ENCODE measurements around the gene ZRANB3. TPM values are rescaled to one million over a fixed set of nuclear protein-coding genes. Genes with fewer than 3 reads are reported as not detected.

Gene ZRANB3
- polyA plus RNA-seq, 1 donor (not counting 4 experiments of a cell fraction or from before 2014, with no cell fraction given): 10.6 TPM

DNA sequence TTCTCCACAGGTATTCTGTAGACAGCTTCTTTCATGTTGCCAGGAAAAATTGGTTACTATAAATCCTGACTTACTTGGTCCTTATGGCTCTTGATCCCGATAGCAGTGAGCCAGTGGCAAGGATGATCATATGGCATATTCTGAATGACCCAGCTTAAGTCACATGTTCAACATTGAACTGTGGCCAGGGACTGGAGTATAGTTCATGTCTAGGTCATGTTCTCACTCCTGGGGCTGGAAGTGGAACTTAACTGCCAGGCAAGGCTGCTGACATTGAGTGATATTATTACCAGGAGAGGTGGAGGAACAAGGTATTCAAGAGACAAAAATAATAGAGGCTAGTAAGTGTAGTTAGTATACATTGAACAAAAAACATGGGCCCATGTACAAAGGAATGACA lies 26.5 kb upstream of the ZRANB3 start:
- Histone ChIP-seq H3K4me3 (ENCODE audit: control insufficient read depth in 2 of 3, extremely low read depth in 1 of 3, insufficient read depth in 2 of 3, low read depth in 1 of 3, low read length in 3 of 3) (no peak overlapping the region), H3K36me3 (ENCODE audit: control insufficient read depth in 2 of 2, extremely low read depth in 1 of 2, insufficient read depth in 2 of 2, low read length in 2 of 2) (no peaks in the 10 kb centered on the region), H3K9ac (ENCODE audit: control insufficient read depth, extremely low read depth, insufficient read depth, low read length) (no peak overlapping the region), H3K9me3 (ENCODE audit: control insufficient read depth, low read depth, low read length) (no peaks in the 10 kb centered on the region), H3K79me2 (ENCODE audit: control insufficient read depth, insufficient read depth, low read length) (peaks cover 39% of the 10 kb centered on the region), H3K4me2 (ENCODE audit: control insufficient read depth, extremely low read depth, insufficient read depth, low read depth, low read length) (no peak overlapping the region), H3K4me1 (ENCODE audit: control insufficient read depth, extremely low read depth, insufficient read depth, low read length) (no peaks in the 10 kb centered on the region), H4K20me1 (ENCODE audit: control insufficient read depth, extremely low read depth, insufficient read depth, low read length) (no peaks in the 10 kb centered on the region), H3K27ac (ENCODE audit: control insufficient read depth, insufficient read depth, low read length) (no peak overlapping the region), H2AFZ (ENCODE audit: control insufficient read depth, low read length) (no peak overlapping the region), H3K9me1 (ENCODE audit: control insufficient read depth, extremely low read depth, insufficient read depth, low read length) (no peaks in the 10 kb centered on the region), H3K27me3 (ENCODE audit: control insufficient read depth, extremely low read depth, insufficient read depth, low read length) (no peaks in the 10 kb centered on the region)
- dilution Hi-C loops (cut with MboI; ENCODE audit: extremely low pct_ligation_motif_present, low sequenced_read_pairs): no loop called here
- DNase-seq (ENCODE audit: low read depth, low spot score): no peak
- FAIRE-seq: no peak
- TF ChIP-seq, protein P1, sequence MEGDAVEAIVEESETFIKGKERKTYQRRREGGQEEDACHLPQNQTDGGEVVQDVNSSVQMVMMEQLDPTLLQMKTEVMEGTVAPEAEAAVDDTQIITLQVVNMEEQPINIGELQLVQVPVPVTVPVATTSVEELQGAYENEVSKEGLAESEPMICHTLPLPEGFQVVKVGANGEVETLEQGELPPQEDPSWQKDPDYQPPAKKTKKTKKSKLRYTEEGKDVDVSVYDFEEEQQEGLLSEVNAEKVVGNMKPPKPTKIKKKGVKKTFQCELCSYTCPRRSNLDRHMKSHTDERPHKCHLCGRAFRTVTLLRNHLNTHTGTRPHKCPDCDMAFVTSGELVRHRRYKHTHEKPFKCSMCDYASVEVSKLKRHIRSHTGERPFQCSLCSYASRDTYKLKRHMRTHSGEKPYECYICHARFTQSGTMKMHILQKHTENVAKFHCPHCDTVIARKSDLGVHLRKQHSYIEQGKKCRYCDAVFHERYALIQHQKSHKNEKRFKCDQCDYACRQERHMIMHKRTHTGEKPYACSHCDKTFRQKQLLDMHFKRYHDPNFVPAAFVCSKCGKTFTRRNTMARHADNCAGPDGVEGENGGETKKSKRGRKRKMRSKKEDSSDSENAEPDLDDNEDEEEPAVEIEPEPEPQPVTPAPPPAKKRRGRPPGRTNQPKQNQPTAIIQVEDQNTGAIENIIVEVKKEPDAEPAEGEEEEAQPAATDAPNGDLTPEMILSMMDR (optimal IDR thresholded peaks at IDR 0.05 in 1 of 3, IDR thresholded peaks at IDR 0.05 in 1 of 3, conservative IDR thresholded peaks at IDR 0.05 in 1 of 3; ENCODE audit: extremely low read depth in 1 of 3, insufficient read depth in 2 of 3, low read length in 3 of 3): no peak
- no peak for TF ChIP-seq EZH2 (IDR thresholded peaks at IDR 0.05; ENCODE audit: low read length)

DNA sequence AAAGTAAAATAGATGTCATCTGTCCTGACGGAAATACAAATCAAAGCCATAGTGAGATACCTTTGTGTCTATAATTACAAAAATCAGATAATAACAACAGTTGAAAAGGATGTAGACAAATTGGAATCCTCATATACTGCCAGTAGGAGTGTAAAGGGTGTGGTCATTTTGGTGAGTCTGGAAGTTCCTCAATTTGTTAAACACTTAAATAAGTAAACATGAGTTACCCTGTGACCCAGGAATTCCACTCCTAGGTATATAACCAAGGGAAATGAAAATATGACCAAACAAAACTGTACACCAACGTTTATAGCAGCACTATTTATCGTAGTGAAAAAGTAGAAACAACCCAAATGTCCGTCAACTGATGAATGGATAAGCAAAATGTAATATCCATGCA lies 24.3 kb upstream of the ZRANB3 start:
- Histone ChIP-seq H3K4me1 (ENCODE audit: control insufficient read depth, extremely low read depth, insufficient read depth, low read length) (no peaks in the 10 kb centered on the region), H3K27ac (ENCODE audit: control insufficient read depth, insufficient read depth, low read length) (no peak overlapping the region), H3K27me3 (ENCODE audit: control insufficient read depth, extremely low read depth, insufficient read depth, low read length) (no peaks in the 10 kb centered on the region), H2AFZ (ENCODE audit: control insufficient read depth, low read length) (no peak overlapping the region), H4K20me1 (ENCODE audit: control insufficient read depth, extremely low read depth, insufficient read depth, low read length) (no peaks in the 10 kb centered on the region), H3K9me1 (ENCODE audit: control insufficient read depth, extremely low read depth, insufficient read depth, low read length) (no peaks in the 10 kb centered on the region), H3K36me3 (ENCODE audit: control insufficient read depth in 2 of 2, extremely low read depth in 1 of 2, insufficient read depth in 2 of 2, low read length in 2 of 2) (no peaks in the 10 kb centered on the region), H3K9me3 (ENCODE audit: control insufficient read depth, low read depth, low read length) (no peaks in the 10 kb centered on the region), H3K4me2 (ENCODE audit: control insufficient read depth, extremely low read depth, insufficient read depth, low read depth, low read length) (no peak overlapping the region), H3K4me3 (ENCODE audit: control insufficient read depth in 2 of 3, extremely low read depth in 1 of 3, insufficient read depth in 2 of 3, low read depth in 1 of 3, low read length in 3 of 3) (no peak overlapping the region), H3K79me2 (ENCODE audit: control insufficient read depth, insufficient read depth, low read length) (peaks cover 54% of the 10 kb centered on the region), H3K9ac (ENCODE audit: control insufficient read depth, extremely low read depth, insufficient read depth, low read length) (no peak overlapping the region)
- dilution Hi-C loops (cut with MboI; ENCODE audit: extremely low pct_ligation_motif_present, low sequenced_read_pairs): no loop called here
- FAIRE-seq (no peak), DNase-seq (ENCODE audit: low read depth, low spot score) (no peak)
- TF ChIP-seq, protein P1 (optimal IDR thresholded peaks at IDR 0.05 in 1 of 3, IDR thresholded peaks at IDR 0.05 in 1 of 3, conservative IDR thresholded peaks at IDR 0.05 in 1 of 3; ENCODE audit: extremely low read depth in 1 of 3, insufficient read depth in 2 of 3, low read length in 3 of 3): no peak
- no peak for TF ChIP-seq EZH2 (IDR thresholded peaks at IDR 0.05; ENCODE audit: low read length)
